ENCODE measurements around the gene AFAP1. TPM values are rescaled to one million over a fixed set of nuclear protein-coding genes. Genes with fewer than 3 reads are reported as not detected.
A peak's percentile ranks its signal among the peaks of the same experiment; 100 is the strongest.

The AFAP1 gene
- total RNA-seq, 4 donors from 2014 or later = 8.2 to 55.0 (median 28.9) TPM

- no peak for TF ChIP-seq POLR2A (IDR thresholded peaks at IDR 0.05)
- TF ChIP-seq, protein P1, sequence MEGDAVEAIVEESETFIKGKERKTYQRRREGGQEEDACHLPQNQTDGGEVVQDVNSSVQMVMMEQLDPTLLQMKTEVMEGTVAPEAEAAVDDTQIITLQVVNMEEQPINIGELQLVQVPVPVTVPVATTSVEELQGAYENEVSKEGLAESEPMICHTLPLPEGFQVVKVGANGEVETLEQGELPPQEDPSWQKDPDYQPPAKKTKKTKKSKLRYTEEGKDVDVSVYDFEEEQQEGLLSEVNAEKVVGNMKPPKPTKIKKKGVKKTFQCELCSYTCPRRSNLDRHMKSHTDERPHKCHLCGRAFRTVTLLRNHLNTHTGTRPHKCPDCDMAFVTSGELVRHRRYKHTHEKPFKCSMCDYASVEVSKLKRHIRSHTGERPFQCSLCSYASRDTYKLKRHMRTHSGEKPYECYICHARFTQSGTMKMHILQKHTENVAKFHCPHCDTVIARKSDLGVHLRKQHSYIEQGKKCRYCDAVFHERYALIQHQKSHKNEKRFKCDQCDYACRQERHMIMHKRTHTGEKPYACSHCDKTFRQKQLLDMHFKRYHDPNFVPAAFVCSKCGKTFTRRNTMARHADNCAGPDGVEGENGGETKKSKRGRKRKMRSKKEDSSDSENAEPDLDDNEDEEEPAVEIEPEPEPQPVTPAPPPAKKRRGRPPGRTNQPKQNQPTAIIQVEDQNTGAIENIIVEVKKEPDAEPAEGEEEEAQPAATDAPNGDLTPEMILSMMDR (IDR thresholded peaks at IDR 0.05) = no peak
- Histone ChIP-seq H3K27me3 (no peaks in the 10 kb centered on the region), H3K36me3 (no peaks in the 10 kb centered on the region), H3K9me3 (no peaks in the 10 kb centered on the region), H3K4me1 (peaks cover 10 to 18% of the 10 kb centered on the region in 2 donors), H3K4me3 (no peak overlapping the region), H3K27ac (peak overlapping the region; percentile 5 to 96)
- intact Hi-C loops (cut with DNase I; ENCODE audit: low total_unique reads) = loop anchor here (10.0 kb wide), 1 partner anchor 1829 kb away; no protein-coding TSS in a partner anchor
- no peak for DNase-seq
Measured at GRCh38 chr4:7845493-7846128, 94.0 kb downstream of the AFAP1 start.

DNA sequence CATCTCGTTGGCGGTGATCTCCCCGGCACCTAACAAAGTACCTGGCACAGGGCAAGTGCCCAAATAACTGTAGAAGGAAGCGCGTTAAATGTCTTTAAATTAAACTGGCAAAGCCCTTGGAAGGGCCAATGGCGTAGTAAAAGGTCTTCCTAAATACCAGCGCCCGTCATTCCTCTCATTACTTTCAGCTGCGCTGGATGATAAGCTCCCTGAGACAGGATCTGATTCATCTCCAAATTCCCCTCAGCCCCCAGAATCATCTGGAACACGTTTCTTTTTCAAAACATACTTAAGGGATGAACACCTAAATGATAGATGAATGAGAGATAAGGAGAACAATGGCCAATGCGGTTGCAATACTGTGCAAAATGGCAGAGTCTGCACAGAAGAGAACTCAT is 95.1 kb downstream of the AFAP1 start:
- Histone ChIP-seq H3K27me3 (no peaks in the 10 kb centered on the region), H3K4me3 (no peak overlapping the region), H3K9me3 (no peaks in the 10 kb centered on the region), H3K27ac (peak overlapping the region; percentile 84 to 96), H3K36me3 (no peaks in the 10 kb centered on the region), H3K4me1 (peaks cover 10 to 18% of the 10 kb centered on the region in 2 donors)
- TF ChIP-seq, protein P1 (IDR thresholded peaks at IDR 0.05) = no peak
- no peak for TF ChIP-seq POLR2A (IDR thresholded peaks at IDR 0.05)
- intact Hi-C loops (cut with DNase I; ENCODE audit: low total_unique reads) = loop anchor here (10.0 kb wide), 1 partner anchor 1830 kb away; no protein-coding TSS in a partner anchor
- DNase-seq = no peak

- Histone ChIP-seq H3K9me3 (no peaks in the 10 kb centered on the region), H3K36me3 (no peaks in the 10 kb centered on the region), H3K4me1 (peaks cover 10 to 18% of the 10 kb centered on the region in 2 donors), H3K27me3 (no peaks in the 10 kb centered on the region), H3K4me3 (no peak overlapping the region), H3K27ac (peak overlapping the region; percentile 84 to 96)
- TF ChIP-seq POLR2A (IDR thresholded peaks at IDR 0.05) = no peak
- TF ChIP-seq, protein P1 (IDR thresholded peaks at IDR 0.05) = peak; percentile 37 to 67 (median 55)
- intact Hi-C loops (cut with DNase I; ENCODE audit: low total_unique reads) = loop anchor here (10.0 kb wide), 1 partner anchor 1831 kb away; no protein-coding TSS in a partner anchor
- peak; percentile 73 to 82 for DNase-seq
Measured at GRCh38 chr4:7843831-7844593, 95.6 kb downstream of the AFAP1 start.

DNA sequence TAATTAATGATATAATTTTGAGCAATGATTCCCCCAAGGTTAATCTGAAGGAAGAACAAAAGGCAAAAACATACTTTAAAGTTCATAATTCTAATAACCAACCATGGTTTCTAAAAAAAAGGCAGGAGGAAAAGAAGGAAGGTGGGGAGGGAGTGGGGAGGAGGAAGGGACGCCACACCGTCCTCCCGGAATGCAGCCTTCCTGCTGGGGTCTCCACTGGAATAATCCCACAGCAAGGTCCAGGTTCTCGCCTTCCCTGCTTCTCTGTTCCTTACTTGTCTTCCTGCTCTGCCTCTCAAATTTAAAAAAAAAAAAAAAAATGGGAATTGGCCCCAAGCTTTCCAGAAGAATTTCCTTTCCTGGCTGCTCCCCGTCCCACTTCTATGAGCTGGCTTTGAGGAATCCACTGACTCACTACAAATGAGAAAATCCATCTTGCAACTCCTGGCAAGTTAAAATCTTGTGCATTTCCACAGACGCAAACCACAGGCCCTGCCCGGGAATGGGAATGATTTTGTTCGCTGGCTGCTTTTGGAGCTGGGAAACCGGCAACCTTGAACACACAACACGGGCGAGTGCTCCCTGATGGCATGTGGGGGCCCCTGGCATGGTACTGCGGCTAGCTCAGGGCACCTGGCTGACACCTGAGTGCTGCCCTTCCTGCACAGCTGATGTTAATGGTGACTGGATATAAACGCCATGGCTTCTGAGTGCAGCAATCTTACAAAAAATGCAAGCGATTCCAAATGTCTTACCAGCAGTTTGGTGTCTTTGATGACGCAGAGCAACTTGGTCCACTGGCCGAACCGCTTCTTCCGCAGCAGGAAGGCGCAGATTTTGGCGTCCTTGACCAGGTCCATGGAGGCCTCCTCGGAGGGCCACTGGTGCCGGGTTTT is 97.0 kb downstream of the AFAP1 start:
- intact Hi-C loops (cut with DNase I; ENCODE audit: low total_unique reads) = loop anchor here (10.0 kb wide), 1 partner anchor 1832 kb away; no protein-coding TSS in a partner anchor
- Histone ChIP-seq H3K4me3 (no peak overlapping the region), H3K36me3 (no peaks in the 10 kb centered on the region), H3K27ac (peak overlapping the region; percentile 84 to 96), H3K27me3 (no peaks in the 10 kb centered on the region), H3K4me1 (peaks cover 10 to 18% of the 10 kb centered on the region in 2 donors), H3K9me3 (no peaks in the 10 kb centered on the region)
- TF ChIP-seq, protein P1 (IDR thresholded peaks at IDR 0.05) = peak in 1 of 4 experiments; percentile 13
- TF ChIP-seq POLR2A (IDR thresholded peaks at IDR 0.05) = no peak
- peak; percentile 75 to 87 for DNase-seq

All from uterus (tissue), 4 donors.